HCT116 (cell line): Measurements from ENCODE around the gene MTFR1L. TPM values are rescaled to one million over a fixed set of nuclear protein-coding genes. Genes with fewer than 3 reads are reported as not detected.

Source experiments
- ATAC-seq: fragments of 200-7000 bp; cut with Tn5 transposase; 2 replicates; pipeline ENCODE4 v1.9.1; 2020; ENCODE audit warnings: mild to moderate bottlenecking, moderate library complexity
- BruUV-seq: library from RNA; stranded (reverse); fragments of 400-500 nt; replicated peaks from 2 replicates; lab custom pipeline; 2021; lab: Mats Ljungman, UMichigan
- CTCF ChIA-PET: fragments of 300-600 bp; sonication (Branson Sonifier 250); formaldehyde crosslinking; loops from one replicate; lab custom pipeline; 2021; ENCODE audit warnings: antibody characterized with exemption; lab: Charles Lee
- POLR2A ChIA-PET: fragments of 300-600, 350-600 bp; sonication (Branson Sonifier 250); formaldehyde crosslinking; loops from one replicate; lab custom pipeline; 2021; ENCODE audit warnings: antibody characterized with exemption; lab: Charles Lee
- RAD21 ChIA-PET, 2 experiments: fragments of 300-600 bp; sonication (Branson Sonifier 250); formaldehyde crosslinking; loops; one replicate each; lab custom pipeline; 2023; ENCODE audit warnings: low total read pairs in 2 of 2; ENCODE audit not compliant: uncharacterized antibody in 2 of 2, unreplicated experiment in 2 of 2, low non-redundant PET in 1 of 2; lab: Charles Lee
- DNase-seq: peaks from one replicate; pipeline ENCODE4 v3.0.0-alpha.2; 2010; ENCODE audit warnings: low read depth, low spot score
- H2AFZ ChIP-seq: fragments of 200-600 bp; shearing (Covaris generic), sonication (generic); 2 replicates; pipeline ENCODE4 v1.6.1; 2017; ENCODE audit warnings: low read depth, mixed run types, mixed read lengths, antibody characterized with exemption, low read length; ENCODE audit not compliant: poor library complexity, severe bottlenecking
- H3K27ac ChIP-seq: 2 replicates; pipeline ENCODE4 v1.5.1; 2012; ENCODE audit warnings: low read depth, low read length
- H3K27me3 ChIP-seq: fragments of 200-600 bp; sonication (generic); 2 replicates; pipeline ENCODE4 v1.6.1; 2016; ENCODE audit warnings: mixed run types, low read length, mixed read lengths; ENCODE audit not compliant: insufficient read depth
- H3K36me3 ChIP-seq, 2 experiments: fragments of 200-500 bp in 1 of 2; fragments of 200-600 bp in 1 of 2; sonication (Bioruptor generic) in 1 of 2; sonication (generic) in 1 of 2; 2 replicates each; pipeline versions ENCODE4 v1.5.1 to v1.6.1; 2014 to 2016; ENCODE audit warnings: low read length in 2 of 2, inconsistent platforms in 1 of 2, mixed read lengths in 1 of 2, mixed run types in 1 of 2; ENCODE audit not compliant: insufficient read depth in 2 of 2, control insufficient read depth in 1 of 2
- H3K4me1 ChIP-seq, 2 experiments: fragments of 200-600 bp in 1 of 2; sonication (generic) in 1 of 2; 2 replicates each; pipeline versions ENCODE4 v1.5.1 to v1.6.1; 2012 to 2017; ENCODE audit warnings: low read length in 2 of 2, inconsistent platforms in 1 of 2, mild to moderate bottlenecking in 1 of 2, mixed read lengths in 1 of 2, mixed run types in 1 of 2, moderate library complexity in 1 of 2; ENCODE audit not compliant: insufficient read depth in 2 of 2, control insufficient read depth in 1 of 2
- H3K4me2 ChIP-seq: fragments of 200-600 bp; sonication (generic); 2 replicates; pipeline ENCODE4 v1.6.1; 2017; ENCODE audit warnings: mixed run types, low read length, mixed read lengths
- H3K4me3 ChIP-seq, 2 experiments: fragments of 200-600 bp in 1 of 2; sonication (generic) in 1 of 2; replicated peaks in 1 of 2; 2 replicates each; pipeline ENCODE4 v1.5.1; 2011 to 2016; ENCODE audit warnings: low read length in 2 of 2, control low read depth in 1 of 2, low read depth in 1 of 2, mild to moderate bottlenecking in 1 of 2, mixed read lengths in 1 of 2, mixed run types in 1 of 2
- H3K79me2 ChIP-seq: fragments of 200-600 bp; sonication (generic); 2 replicates; pipeline ENCODE4 v1.6.1; 2017; ENCODE audit warnings: mild to moderate bottlenecking, mixed run types, low read length, moderate library complexity, mixed read lengths; ENCODE audit not compliant: insufficient read depth
- H3K9ac ChIP-seq: fragments of 200-600 bp; sonication (generic); 2 replicates; pipeline ENCODE4 v1.6.1; 2016; ENCODE audit warnings: low read length, mixed read lengths
- H3K9me2 ChIP-seq: fragments of 200-600 bp; sonication (generic), shearing (Covaris generic); 2 replicates; pipeline ENCODE4 v1.6.1; 2017; ENCODE audit warnings: mixed run types, mild to moderate bottlenecking, moderate library complexity; ENCODE audit not compliant: insufficient read depth
- H3K9me3 ChIP-seq, 2 experiments: fragments of 200-500 bp in 1 of 2; fragments of 200-600 bp in 1 of 2; sonication (Bioruptor generic) in 1 of 2; sonication (generic) in 1 of 2; 2 replicates each; pipeline ENCODE4 v1.6.1; 2014 to 2017; ENCODE audit warnings: low read length in 2 of 2, mixed read lengths in 2 of 2, inconsistent platforms in 1 of 2, low read depth in 1 of 2, mild to moderate bottlenecking in 1 of 2, mixed run types in 1 of 2, moderate library complexity in 1 of 2; ENCODE audit not compliant: control insufficient read depth in 1 of 2, insufficient read depth in 1 of 2
- H4K20me1 ChIP-seq: fragments of 200-600 bp; sonication (generic), shearing (Covaris generic); 2 replicates; pipeline ENCODE4 v1.6.1; 2017; ENCODE audit warnings: mixed run types, mild to moderate bottlenecking, moderate library complexity; ENCODE audit not compliant: insufficient read depth
- CBX3 ChIP-seq: IDR thresholded peaks from 2 replicates; pipeline ENCODE4 v1.6.1; 2012; ENCODE audit warnings: low read depth
- EGR1 ChIP-seq: IDR thresholded peaks from 2 replicates; pipeline ENCODE4 v1.6.1; 2012; ENCODE audit warnings: low read depth
- FOSL1 ChIP-seq: IDR thresholded peaks from 2 replicates; pipeline ENCODE4 v1.6.1; 2012; ENCODE audit warnings: low read depth
- JUND ChIP-seq: IDR thresholded peaks from 2 replicates; pipeline ENCODE4 v1.6.1; 2012
- POLR2AphosphoS5 ChIP-seq: IDR thresholded peaks from 2 replicates; pipeline ENCODE4 v1.6.1; 2011; ENCODE audit warnings: mild to moderate bottlenecking, low read depth, low read length, moderate library complexity
- RAD21 ChIP-seq: IDR thresholded peaks from 2 replicates; pipeline ENCODE4 v1.6.1; 2012; ENCODE audit warnings: low read depth, mild to moderate bottlenecking
- SIN3A ChIP-seq: IDR thresholded peaks from 2 replicates; pipeline ENCODE4 v1.6.1; 2012; ENCODE audit warnings: low read depth
- SP1 ChIP-seq: IDR thresholded peaks from 2 replicates; pipeline ENCODE4 v1.6.1; 2012; ENCODE audit warnings: low read depth
- SRF ChIP-seq: IDR thresholded peaks from 2 replicates; pipeline ENCODE4 v1.6.1; 2012; ENCODE audit warnings: low read depth
- intact Hi-C: fragments of 100-400 bp; cut with micrococcal nuclease; formaldehyde crosslinking; loops from 2 replicates; pipeline ENCODE4 v1.10.0; 2022
- total RNA-seq: library from RNA; stranded (reverse); gene quantifications from one replicate; pipeline ENCODE4 v1.2.1, GENCODE V29; 2021; ENCODE audit not compliant: unreplicated experiment
- TF ChIP-seq, protein P1 (sequence below): IDR thresholded peaks from 2 replicates; pipeline ENCODE4 v1.6.1; 2012; ENCODE audit warnings: low read depth
- TF ChIP-seq, protein P2 (sequence below): IDR thresholded peaks from 2 replicates; pipeline ENCODE4 v1.6.1; 2012

The MTFR1L gene
- total RNA-seq, 1 experiment from 2014 or later = 35.8 TPM

DNA sequence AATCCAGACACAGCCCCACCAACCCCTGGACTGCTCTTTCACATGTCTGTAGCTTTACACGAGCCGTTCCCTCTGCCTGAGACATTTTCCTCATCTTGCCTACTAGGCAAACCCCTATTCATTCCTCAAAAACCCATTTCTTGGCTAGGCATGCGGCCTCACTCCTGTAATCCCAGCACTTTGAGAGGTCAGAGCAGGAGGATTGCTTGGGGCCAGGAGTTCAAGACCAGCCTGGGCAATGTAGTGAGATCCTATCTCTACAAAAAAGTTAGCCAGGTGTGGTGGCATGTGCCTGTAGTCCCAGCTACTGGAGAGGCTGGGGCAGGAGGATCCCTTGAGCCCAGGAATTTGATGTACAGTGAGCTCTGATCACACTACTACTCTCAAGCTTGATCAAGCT lies 44.7 kb downstream of the MTFR1L start (continued):
- TF ChIP-seq, protein P1, sequence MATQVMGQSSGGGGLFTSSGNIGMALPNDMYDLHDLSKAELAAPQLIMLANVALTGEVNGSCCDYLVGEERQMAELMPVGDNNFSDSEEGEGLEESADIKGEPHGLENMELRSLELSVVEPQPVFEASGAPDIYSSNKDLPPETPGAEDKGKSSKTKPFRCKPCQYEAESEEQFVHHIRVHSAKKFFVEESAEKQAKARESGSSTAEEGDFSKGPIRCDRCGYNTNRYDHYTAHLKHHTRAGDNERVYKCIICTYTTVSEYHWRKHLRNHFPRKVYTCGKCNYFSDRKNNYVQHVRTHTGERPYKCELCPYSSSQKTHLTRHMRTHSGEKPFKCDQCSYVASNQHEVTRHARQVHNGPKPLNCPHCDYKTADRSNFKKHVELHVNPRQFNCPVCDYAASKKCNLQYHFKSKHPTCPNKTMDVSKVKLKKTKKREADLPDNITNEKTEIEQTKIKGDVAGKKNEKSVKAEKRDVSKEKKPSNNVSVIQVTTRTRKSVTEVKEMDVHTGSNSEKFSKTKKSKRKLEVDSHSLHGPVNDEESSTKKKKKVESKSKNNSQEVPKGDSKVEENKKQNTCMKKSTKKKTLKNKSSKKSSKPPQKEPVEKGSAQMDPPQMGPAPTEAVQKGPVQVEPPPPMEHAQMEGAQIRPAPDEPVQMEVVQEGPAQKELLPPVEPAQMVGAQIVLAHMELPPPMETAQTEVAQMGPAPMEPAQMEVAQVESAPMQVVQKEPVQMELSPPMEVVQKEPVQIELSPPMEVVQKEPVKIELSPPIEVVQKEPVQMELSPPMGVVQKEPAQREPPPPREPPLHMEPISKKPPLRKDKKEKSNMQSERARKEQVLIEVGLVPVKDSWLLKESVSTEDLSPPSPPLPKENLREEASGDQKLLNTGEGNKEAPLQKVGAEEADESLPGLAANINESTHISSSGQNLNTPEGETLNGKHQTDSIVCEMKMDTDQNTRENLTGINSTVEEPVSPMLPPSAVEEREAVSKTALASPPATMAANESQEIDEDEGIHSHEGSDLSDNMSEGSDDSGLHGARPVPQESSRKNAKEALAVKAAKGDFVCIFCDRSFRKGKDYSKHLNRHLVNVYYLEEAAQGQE = no peak
- TF ChIP-seq SIN3A (no peak), JUND (no peak), RAD21 (no peak), SRF (no peak), SP1 (no peak), FOSL1 (no peak), EGR1 (no peak), CBX3 (no peak)
- TF ChIP-seq, protein P2, sequence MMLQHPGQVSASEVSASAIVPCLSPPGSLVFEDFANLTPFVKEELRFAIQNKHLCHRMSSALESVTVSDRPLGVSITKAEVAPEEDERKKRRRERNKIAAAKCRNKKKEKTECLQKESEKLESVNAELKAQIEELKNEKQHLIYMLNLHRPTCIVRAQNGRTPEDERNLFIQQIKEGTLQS = no peak

DNA sequence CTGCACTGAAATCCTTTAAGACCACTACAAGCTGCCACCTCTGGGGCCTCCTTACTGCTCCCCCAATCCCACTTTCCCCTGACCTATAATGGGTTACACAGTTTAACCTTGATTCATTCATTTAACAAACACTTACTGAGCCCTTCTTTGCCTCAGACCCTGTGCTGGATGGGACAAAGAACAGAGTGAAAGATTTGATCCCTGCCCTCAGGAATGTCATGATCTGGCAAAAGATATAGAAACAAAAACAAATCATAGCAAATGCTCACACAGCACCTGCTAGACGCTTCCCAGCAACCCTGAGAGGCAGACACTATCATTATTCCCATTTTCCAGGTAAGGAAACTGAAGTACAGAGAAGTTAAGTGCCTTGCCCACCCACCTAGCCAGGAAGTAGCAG lies 46.5 kb downstream of the MTFR1L start:
- H4K20me1 ChIP-seq = 0 out of 2 replicates have a peak, but pooled peaks cover 3% of the 10 kb centered on the region
- ATAC-seq = no peak
- H3K4me1 ChIP-seq = peaks cover 22 to 32% of the 10 kb centered on the region in 2 experiments
- no peaks in the 10 kb centered on the region for H3K27me3 ChIP-seq
- ChIA-PET CTCF (no interaction called here), RAD21 (no interaction called here), POLR2A (no interaction called here)
- H3K9me2 ChIP-seq = no peaks in the 10 kb centered on the region
- H3K9ac ChIP-seq = no peak overlapping the region
- no peak overlapping the region for H3K4me3 ChIP-seq
- H2AFZ ChIP-seq = no peak overlapping the region
- no TSS peak for BruUV-seq
- 0 out of 4 replicates have a peak, but pooled peaks cover 0 to 6% of the 10 kb centered on the region in 2 experiments for H3K36me3 ChIP-seq
- no peaks in the 10 kb centered on the region for H3K9me3 ChIP-seq
- TF ChIP-seq POLR2AphosphoS5 = no peak
- H3K27ac ChIP-seq = no peak overlapping the region
- no peak for DNase-seq
- no peak overlapping the region for H3K4me2 ChIP-seq
- intact Hi-C loops = no loop called here
- H3K79me2 ChIP-seq = no peaks in the 10 kb centered on the region
